Stimulated activated CD8-positive, alpha-beta memory T cell treated with anti-CD3 and anti-CD28 coated beads, Interleukin-15, amount 100 ng/mL, for 48 hours (primary cell): Measurements from ENCODE around the gene LRRC57.
A peak's percentile ranks its signal among the peaks of the same experiment; 100 is the strongest.

Source experiments
- DNase-seq, 2 donors: peaks; one replicate each; pipeline ENCODE4 v3.0.0-alpha.2; 2020; ENCODE audit warnings: low read depth in 2 of 2

Gene LRRC57

GRCh38 chr15:42549741-42550392 lies 1.3 kb upstream of the LRRC57 start:
- no peak for DNase-seq

- no peak for DNase-seq
Observed at GRCh38 chr15:42549032-42549491, 469 bp upstream of the LRRC57 start.

- no peak for DNase-seq
Observed at GRCh38 chr15:42547918-42548248, 710 bp downstream of the LRRC57 start.

GRCh38 chr15:42544853-42545629 lies 3.6 kb downstream of the LRRC57 start:
- DNase-seq: no peak

GRCh38 chr15:42533246-42533645 lies 15.3 kb downstream of the LRRC57 start:
- DNase-seq: no peak

- no peak for DNase-seq
Observed at GRCh38 chr15:42528970-42529369, 19.6 kb downstream of the LRRC57 start.

GRCh38 chr15:42523331-42523730 lies 25.3 kb downstream of the LRRC57 start:
- no peak for DNase-seq

- DNase-seq: no peak
Observed at GRCh38 chr15:42511007-42511391, 37.6 kb downstream of the LRRC57 start.

GRCh38 chr15:42510258-42511006 lies 38.2 kb downstream of the LRRC57 start:
- DNase-seq: no peak

GRCh38 chr15:42508263-42508690 lies 40.3 kb downstream of the LRRC57 start:
- no peak for DNase-seq

GRCh38 chr15:42507514-42507913 lies 41.1 kb downstream of the LRRC57 start:
- DNase-seq: no peak

- no peak for DNase-seq
Observed at GRCh38 chr15:42504631-42505030, 44.0 kb downstream of the LRRC57 start.

GRCh38 chr15:42503825-42504224 lies 44.8 kb downstream of the LRRC57 start:
- no peak for DNase-seq

- DNase-seq: no peak
Observed at GRCh38 chr15:42502477-42502876, 46.1 kb downstream of the LRRC57 start.

GRCh38 chr15:42499858-42500609 lies 48.6 kb downstream of the LRRC57 start:
- DNase-seq: no peak

- DNase-seq: no peak
Observed at GRCh38 chr15:42498212-42499068, 50.2 kb downstream of the LRRC57 start.

GRCh38 chr15:42495361-42496212 lies 53.0 kb downstream of the LRRC57 start, which contains the start of gene SNAP23:
Gene SNAP23, plus strand, starts transcription at chr15:42495634. Its CDS starts 16,213 bp downstream, at chr15:42511847.
- peak; percentile 76 to 77 for DNase-seq

GRCh38 chr15:42494998-42495360 lies 53.6 kb downstream of the LRRC57 start:
- no peak for DNase-seq

- DNase-seq: no peak
Observed at GRCh38 chr15:42493679-42494078, 54.9 kb downstream of the LRRC57 start.
